GM23338 (cell line): ENCODE measurements around the gene PLEKHG5. TPM values are rescaled to one million over a fixed set of nuclear protein-coding genes. Genes with fewer than 3 reads are reported as not detected.

Source experiments
- ATAC-seq: fragments of 200-7000 bp; cut with Tn5 transposase; 3 replicates; pipeline ENCODE4 v1.9.1; 2020
- DNase-seq: peaks from one replicate; pipeline ENCODE4 v3.0.0-alpha.2; 2015; ENCODE audit warnings: low spot score
- H2AFZ ChIP-seq: fragments of 200-600 bp; sonication (generic); 2 replicates; pipeline ENCODE4 v1.8.0; 2016; ENCODE audit warnings: antibody characterized with exemption, mild to moderate bottlenecking, moderate library complexity
- H3F3A ChIP-seq: fragments of 200-600 bp; sonication (generic); replicated peaks from 2 replicates; pipeline ENCODE4 v1.8.0; 2017; ENCODE audit warnings: antibody characterized with exemption, mixed run types, low read depth
- H3K27ac ChIP-seq: fragments of 200-600 bp; sonication (generic); 2 replicates; pipeline ENCODE4 v1.6.1; 2016; ENCODE audit warnings: low read depth
- H3K27me3 ChIP-seq: fragments of 200-600 bp; sonication (generic); 2 replicates; pipeline ENCODE4 v1.8.0; 2016; ENCODE audit warnings: mild to moderate bottlenecking, mixed run types, moderate library complexity; ENCODE audit not compliant: insufficient read depth
- H3K36me3 ChIP-seq: fragments of 200-600 bp; sonication (generic); 2 replicates; pipeline ENCODE4 v1.8.0; 2016; ENCODE audit warnings: mild to moderate bottlenecking; ENCODE audit not compliant: insufficient read depth
- H3K4me1 ChIP-seq: fragments of 200-600 bp; sonication (generic); 2 replicates; pipeline ENCODE4 v1.8.0; 2016; ENCODE audit warnings: mild to moderate bottlenecking, moderate library complexity; ENCODE audit not compliant: insufficient read depth
- H3K4me2 ChIP-seq: fragments of 200-600 bp; sonication (generic); 2 replicates; pipeline ENCODE4 v1.7.1; 2017; ENCODE audit warnings: mixed run types
- H3K4me3 ChIP-seq: fragments of 200-600 bp; sonication (generic); 2 replicates; pipeline ENCODE4 v1.6.1; 2016; ENCODE audit warnings: mixed run types
- H3K79me2 ChIP-seq: fragments of 200-600 bp; sonication (generic); replicated peaks from 2 replicates; pipeline ENCODE4 v1.8.0; 2017; ENCODE audit warnings: mild to moderate bottlenecking; ENCODE audit not compliant: insufficient read depth
- H3K9me2 ChIP-seq: fragments of 200-600 bp; sonication (generic); 2 replicates; pipeline ENCODE4 v1.8.0; 2017; ENCODE audit not compliant: insufficient read depth
- H4K20me1 ChIP-seq: fragments of 200-600 bp; sonication (generic); replicated peaks from 2 replicates; pipeline ENCODE4 v1.8.0; 2017; ENCODE audit warnings: mild to moderate bottlenecking; ENCODE audit not compliant: insufficient read depth
- H3K27ac Mint-ChIP-seq: 2 replicates; pipeline ENCODE4 v1.8.0; 2020; ENCODE audit warnings: inconsistent platforms, mild to moderate bottlenecking, moderate library complexity, mixed read lengths
- H3K27me3 Mint-ChIP-seq: 3 replicates; pipeline ENCODE4 v1.8.0; 2022; ENCODE audit warnings: low read depth, mild to moderate bottlenecking, moderate library complexity, mixed read lengths, inconsistent platforms; ENCODE audit not compliant: insufficient read depth, poor library complexity
- H3K36me3 Mint-ChIP-seq: 3 replicates; pipeline ENCODE4 v1.8.0; 2021; ENCODE audit warnings: low read depth, mild to moderate bottlenecking, inconsistent platforms, moderate library complexity, mixed read lengths
- H3K4me1 Mint-ChIP-seq: 3 replicates; pipeline ENCODE4 v1.8.0; 2020; ENCODE audit warnings: mild to moderate bottlenecking, inconsistent platforms, mixed read lengths
- H3K4me3 Mint-ChIP-seq: 3 replicates; pipeline ENCODE4 v1.8.0; 2021; ENCODE audit warnings: moderate library complexity, mild to moderate bottlenecking, inconsistent platforms, mixed read lengths
- H3K9me3 Mint-ChIP-seq: 3 replicates; pipeline ENCODE4 v1.8.0; 2020; ENCODE audit warnings: moderate library complexity, mild to moderate bottlenecking, inconsistent platforms, mixed read lengths
- CREB1 ChIP-seq: fragments of 250-450 bp; sonication (Bioruptor Pico); IDR thresholded peaks from 2 replicates; pipeline ENCODE4 v1.5.0; 2020; ENCODE audit warnings: low read depth, mild to moderate bottlenecking, moderate library complexity
- ETS1 ChIP-seq: IDR thresholded peaks from 2 replicates; pipeline ENCODE4 v1.6.1; 2016; ENCODE audit warnings: antibody characterized with exemption
- EZH2 ChIP-seq: fragments of 200-600 bp; sonication (generic); IDR thresholded peaks from one replicate; pipeline ENCODE4 v1.8.0; 2017; ENCODE audit warnings: antibody characterized with exemption, mild to moderate bottlenecking, low read depth; ENCODE audit not compliant: unreplicated experiment
- EZH2phosphoT487 ChIP-seq: fragments of 200-600 bp; sonication (generic); IDR thresholded peaks from one replicate; pipeline ENCODE4 v1.8.1; 2018; ENCODE audit warnings: antibody characterized with exemption; ENCODE audit not compliant: unreplicated experiment
- JUNB ChIP-seq: IDR thresholded peaks from one replicate; pipeline ENCODE4 v1.6.1; 2016; ENCODE audit warnings: antibody characterized with exemption; ENCODE audit not compliant: unreplicated experiment
- NANOG ChIP-seq: IDR thresholded peaks from 2 replicates; pipeline ENCODE4 v1.6.1; 2016; ENCODE audit warnings: antibody characterized with exemption, borderline replicate concordance
- POLR2AphosphoS5 ChIP-seq: IDR thresholded peaks from 2 replicates; pipeline ENCODE4 v1.6.1; 2016; ENCODE audit warnings: antibody characterized with exemption, low read depth
- STAT1 ChIP-seq: IDR thresholded peaks from one replicate; pipeline ENCODE4 v1.6.1; 2016; ENCODE audit warnings: antibody characterized with exemption; ENCODE audit not compliant: unreplicated experiment
- ZNF114 ChIP-seq: fragments of 250-450 bp; sonication (Bioruptor Pico); IDR thresholded peaks from 2 replicates; pipeline ENCODE4 v1.5.0; 2020; ENCODE audit warnings: mild to moderate bottlenecking, moderate library complexity
- ZNF331 ChIP-seq: fragments of 250-450 bp; sonication (Bioruptor Pico); IDR thresholded peaks from 2 replicates; pipeline ENCODE4 v1.5.0; 2020; ENCODE audit warnings: low read depth, mild to moderate bottlenecking, moderate library complexity
- long read RNA-seq: library from polyadenylated mRNA; unstranded; transcript quantifications from one replicate; pipeline ENCODE4 v2.0.0, GENCODE V29; 2020; ENCODE audit not compliant: unreplicated experiment
- polyA plus RNA-seq: library from polyadenylated mRNA; unstranded; fragments of >200 nt; fragmentation: Nextera tagmentation; extraction: Ambion mirVana; gene quantifications from 2 replicates; pipeline ENCODE4 v1.2.1, GENCODE V29; 2016
- total RNA-seq: library from RNA; depleted of rRNA; stranded (reverse); fragments of >200 nt; shearing (Covaris generic); gene quantifications from 2 replicates; pipeline ENCODE4 v1.2.3, GENCODE V29; 2014; rRNA removed
- TF ChIP-seq, protein P1 (sequence below): fragments of 250-450 bp; sonication (Bioruptor Pico); IDR thresholded peaks from 2 replicates; pipeline ENCODE4 v1.5.0; 2020; ENCODE audit warnings: mild to moderate bottlenecking, moderate library complexity
- TF ChIP-seq, protein P2 (sequence below): IDR thresholded peaks from one replicate; pipeline ENCODE4 v1.6.1; 2018; ENCODE audit warnings: antibody characterized with exemption; ENCODE audit not compliant: unreplicated experiment

The PLEKHG5 gene, protein sequence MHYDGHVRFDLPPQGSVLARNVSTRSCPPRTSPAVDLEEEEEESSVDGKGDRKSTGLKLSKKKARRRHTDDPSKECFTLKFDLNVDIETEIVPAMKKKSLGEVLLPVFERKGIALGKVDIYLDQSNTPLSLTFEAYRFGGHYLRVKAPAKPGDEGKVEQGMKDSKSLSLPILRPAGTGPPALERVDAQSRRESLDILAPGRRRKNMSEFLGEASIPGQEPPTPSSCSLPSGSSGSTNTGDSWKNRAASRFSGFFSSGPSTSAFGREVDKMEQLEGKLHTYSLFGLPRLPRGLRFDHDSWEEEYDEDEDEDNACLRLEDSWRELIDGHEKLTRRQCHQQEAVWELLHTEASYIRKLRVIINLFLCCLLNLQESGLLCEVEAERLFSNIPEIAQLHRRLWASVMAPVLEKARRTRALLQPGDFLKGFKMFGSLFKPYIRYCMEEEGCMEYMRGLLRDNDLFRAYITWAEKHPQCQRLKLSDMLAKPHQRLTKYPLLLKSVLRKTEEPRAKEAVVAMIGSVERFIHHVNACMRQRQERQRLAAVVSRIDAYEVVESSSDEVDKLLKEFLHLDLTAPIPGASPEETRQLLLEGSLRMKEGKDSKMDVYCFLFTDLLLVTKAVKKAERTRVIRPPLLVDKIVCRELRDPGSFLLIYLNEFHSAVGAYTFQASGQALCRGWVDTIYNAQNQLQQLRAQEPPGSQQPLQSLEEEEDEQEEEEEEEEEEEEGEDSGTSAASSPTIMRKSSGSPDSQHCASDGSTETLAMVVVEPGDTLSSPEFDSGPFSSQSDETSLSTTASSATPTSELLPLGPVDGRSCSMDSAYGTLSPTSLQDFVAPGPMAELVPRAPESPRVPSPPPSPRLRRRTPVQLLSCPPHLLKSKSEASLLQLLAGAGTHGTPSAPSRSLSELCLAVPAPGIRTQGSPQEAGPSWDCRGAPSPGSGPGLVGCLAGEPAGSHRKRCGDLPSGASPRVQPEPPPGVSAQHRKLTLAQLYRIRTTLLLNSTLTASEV
- 25.8 and 26.4 TPM in 2 replicates for total RNA-seq
- 9.0 and 10.2 TPM in 2 replicates for polyA plus RNA-seq
- long read RNA-seq, partial matches to known transcripts = 3 of 3 reads
- long read RNA-seq, other reads (novel, unspliced or antisense) = 0 of 3 reads

- Histone ChIP-seq H3K27me3 (peaks cover 10% of the 10 kb centered on the region), H3F3A (peaks cover 17% of the 10 kb centered on the region), H3K27ac (peak within 1 kb of the TSS; percentile 79), H3K79me2 (no peaks in the 10 kb centered on the region), H3K9me2 (no peaks in the 10 kb centered on the region), H2AFZ (peak within 1 kb of the TSS; percentile 87), H3K4me1 (peaks cover 31% of the 10 kb centered on the region), H4K20me1 (no peaks in the 10 kb centered on the region; the same call in 1 of the 2 replicates), H3K4me3 (peak within 1 kb of the TSS; percentile 94), H3K36me3 (no peaks in the 10 kb centered on the region), H3K4me2 (peak within 1 kb of the TSS; percentile 97)
- Mint-ChIP-seq H3K4me3 (peak within 1 kb of the TSS; percentile 74), H3K4me1 (peaks cover 36% of the 10 kb centered on the region), H3K36me3 (no peaks in the 10 kb centered on the region), H3K27ac (peak within 1 kb of the TSS; percentile 80), H3K27me3 (peaks cover 29% of the 10 kb centered on the region), H3K9me3 (no peaks in the 10 kb centered on the region)
- ATAC-seq (no peak), DNase-seq (no peak)
- TF ChIP-seq ETS1 (no peak), ZNF331 (no peak), STAT1 (no peak), EZH2 (no peak), EZH2phosphoT487 (no peak), ZNF114 (no peak), NANOG (no peak), POLR2AphosphoS5 (no peak), JUNB (no peak), CREB1 (CRISPR knock-in tag) (no peak)
- TF ChIP-seq, protein P1, sequence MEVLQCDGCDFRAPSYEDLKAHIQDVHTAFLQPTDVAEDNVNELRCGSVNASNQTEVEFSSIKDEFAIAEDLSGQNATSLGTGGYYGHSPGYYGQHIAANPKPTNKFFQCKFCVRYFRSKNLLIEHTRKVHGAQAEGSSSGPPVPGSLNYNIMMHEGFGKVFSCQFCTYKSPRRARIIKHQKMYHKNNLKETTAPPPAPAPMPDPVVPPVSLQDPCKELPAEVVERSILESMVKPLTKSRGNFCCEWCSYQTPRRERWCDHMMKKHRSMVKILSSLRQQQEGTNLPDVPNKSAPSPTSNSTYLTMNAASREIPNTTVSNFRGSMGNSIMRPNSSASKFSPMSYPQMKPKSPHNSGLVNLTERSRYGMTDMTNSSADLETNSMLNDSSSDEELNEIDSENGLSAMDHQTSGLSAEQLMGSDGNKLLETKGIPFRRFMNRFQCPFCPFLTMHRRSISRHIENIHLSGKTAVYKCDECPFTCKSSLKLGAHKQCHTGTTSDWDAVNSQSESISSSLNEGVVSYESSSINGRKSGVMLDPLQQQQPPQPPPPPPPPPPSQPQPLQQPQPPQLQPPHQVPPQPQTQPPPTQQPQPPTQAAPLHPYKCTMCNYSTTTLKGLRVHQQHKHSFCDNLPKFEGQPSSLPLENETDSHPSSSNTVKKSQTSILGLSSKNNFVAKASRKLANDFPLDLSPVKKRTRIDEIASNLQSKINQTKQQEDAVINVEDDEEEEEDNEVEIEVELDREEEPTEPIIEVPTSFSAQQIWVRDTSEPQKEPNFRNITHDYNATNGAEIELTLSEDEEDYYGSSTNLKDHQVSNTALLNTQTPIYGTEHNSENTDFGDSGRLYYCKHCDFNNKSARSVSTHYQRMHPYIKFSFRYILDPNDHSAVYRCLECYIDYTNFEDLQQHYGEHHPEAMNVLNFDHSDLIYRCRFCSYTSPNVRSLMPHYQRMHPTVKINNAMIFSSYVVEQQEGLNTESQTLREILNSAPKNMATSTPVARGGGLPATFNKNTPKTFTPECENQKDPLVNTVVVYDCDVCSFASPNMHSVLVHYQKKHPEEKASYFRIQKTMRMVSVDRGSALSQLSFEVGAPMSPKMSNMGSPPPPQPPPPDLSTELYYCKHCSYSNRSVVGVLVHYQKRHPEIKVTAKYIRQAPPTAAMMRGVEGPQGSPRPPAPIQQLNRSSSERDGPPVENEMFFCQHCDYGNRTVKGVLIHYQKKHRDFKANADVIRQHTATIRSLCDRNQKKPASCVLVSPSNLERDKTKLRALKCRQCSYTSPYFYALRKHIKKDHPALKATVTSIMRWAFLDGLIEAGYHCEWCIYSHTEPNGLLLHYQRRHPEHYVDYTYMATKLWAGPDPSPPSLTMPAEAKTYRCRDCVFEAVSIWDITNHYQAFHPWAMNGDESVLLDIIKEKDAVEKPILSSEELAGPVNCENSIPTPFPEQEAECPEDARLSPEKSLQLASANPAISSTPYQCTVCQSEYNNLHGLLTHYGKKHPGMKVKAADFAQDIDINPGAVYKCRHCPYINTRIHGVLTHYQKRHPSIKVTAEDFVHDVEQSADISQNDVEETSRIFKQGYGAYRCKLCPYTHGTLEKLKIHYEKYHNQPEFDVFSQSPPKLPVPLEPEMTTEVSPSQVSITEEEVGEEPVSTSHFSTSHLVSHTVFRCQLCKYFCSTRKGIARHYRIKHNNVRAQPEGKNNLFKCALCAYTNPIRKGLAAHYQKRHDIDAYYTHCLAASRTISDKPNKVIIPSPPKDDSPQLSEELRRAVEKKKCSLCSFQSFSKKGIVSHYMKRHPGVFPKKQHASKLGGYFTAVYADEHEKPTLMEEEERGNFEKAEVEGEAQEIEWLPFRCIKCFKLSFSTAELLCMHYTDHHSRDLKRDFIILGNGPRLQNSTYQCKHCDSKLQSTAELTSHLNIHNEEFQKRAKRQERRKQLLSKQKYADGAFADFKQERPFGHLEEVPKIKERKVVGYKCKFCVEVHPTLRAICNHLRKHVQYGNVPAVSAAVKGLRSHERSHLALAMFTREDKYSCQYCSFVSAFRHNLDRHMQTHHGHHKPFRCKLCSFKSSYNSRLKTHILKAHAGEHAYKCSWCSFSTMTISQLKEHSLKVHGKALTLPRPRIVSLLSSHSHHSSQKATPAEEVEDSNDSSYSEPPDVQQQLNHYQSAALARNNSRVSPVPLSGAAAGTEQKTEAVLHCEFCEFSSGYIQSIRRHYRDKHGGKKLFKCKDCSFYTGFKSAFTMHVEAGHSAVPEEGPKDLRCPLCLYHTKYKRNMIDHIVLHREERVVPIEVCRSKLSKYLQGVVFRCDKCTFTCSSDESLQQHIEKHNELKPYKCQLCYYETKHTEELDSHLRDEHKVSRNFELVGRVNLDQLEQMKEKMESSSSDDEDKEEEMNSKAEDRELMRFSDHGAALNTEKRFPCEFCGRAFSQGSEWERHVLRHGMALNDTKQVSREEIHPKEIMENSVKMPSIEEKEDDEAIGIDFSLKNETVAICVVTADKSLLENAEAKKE = no peak
- TF ChIP-seq, protein P2, sequence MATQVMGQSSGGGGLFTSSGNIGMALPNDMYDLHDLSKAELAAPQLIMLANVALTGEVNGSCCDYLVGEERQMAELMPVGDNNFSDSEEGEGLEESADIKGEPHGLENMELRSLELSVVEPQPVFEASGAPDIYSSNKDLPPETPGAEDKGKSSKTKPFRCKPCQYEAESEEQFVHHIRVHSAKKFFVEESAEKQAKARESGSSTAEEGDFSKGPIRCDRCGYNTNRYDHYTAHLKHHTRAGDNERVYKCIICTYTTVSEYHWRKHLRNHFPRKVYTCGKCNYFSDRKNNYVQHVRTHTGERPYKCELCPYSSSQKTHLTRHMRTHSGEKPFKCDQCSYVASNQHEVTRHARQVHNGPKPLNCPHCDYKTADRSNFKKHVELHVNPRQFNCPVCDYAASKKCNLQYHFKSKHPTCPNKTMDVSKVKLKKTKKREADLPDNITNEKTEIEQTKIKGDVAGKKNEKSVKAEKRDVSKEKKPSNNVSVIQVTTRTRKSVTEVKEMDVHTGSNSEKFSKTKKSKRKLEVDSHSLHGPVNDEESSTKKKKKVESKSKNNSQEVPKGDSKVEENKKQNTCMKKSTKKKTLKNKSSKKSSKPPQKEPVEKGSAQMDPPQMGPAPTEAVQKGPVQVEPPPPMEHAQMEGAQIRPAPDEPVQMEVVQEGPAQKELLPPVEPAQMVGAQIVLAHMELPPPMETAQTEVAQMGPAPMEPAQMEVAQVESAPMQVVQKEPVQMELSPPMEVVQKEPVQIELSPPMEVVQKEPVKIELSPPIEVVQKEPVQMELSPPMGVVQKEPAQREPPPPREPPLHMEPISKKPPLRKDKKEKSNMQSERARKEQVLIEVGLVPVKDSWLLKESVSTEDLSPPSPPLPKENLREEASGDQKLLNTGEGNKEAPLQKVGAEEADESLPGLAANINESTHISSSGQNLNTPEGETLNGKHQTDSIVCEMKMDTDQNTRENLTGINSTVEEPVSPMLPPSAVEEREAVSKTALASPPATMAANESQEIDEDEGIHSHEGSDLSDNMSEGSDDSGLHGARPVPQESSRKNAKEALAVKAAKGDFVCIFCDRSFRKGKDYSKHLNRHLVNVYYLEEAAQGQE = no peak
These were observed at the start of gene PLEKHG5 for GRCh38 chr1:6491480-6491962. Gene PLEKHG5, minus strand, starts transcription at chr1:6491667. Its CDS starts 14,096 bp downstream, at chr1:6477571.
